ENCODE measurements around the gene PTPRQ.
A peak's percentile ranks its signal among the peaks of the same experiment; 100 is the strongest.

Gene PTPRQ

GRCh38 chr12:80681786-80682185 lies 237.8 kb downstream of the PTPRQ start:
- H3K27me3 ChIP-seq (ENCODE audit: insufficient read depth, low read length), result no peaks in the 10 kb centered on the region
- H3K4me3 ChIP-seq (ENCODE audit: low read length), result no peak overlapping the region
- peaks cover 24% of the 10 kb centered on the region for H3K4me1 ChIP-seq (ENCODE audit: insufficient read depth, low read length)
- 96% methylated on average over 3 of the region's 3 CpGs for WGBS
- H3K9ac ChIP-seq (ENCODE audit: low read depth, low read length), result no peak overlapping the region
- no peak overlapping the region for H3K27ac ChIP-seq (ENCODE audit: low read depth, low read length)
- no peaks in the 10 kb centered on the region for H3K36me3 ChIP-seq (ENCODE audit: insufficient read depth, low read length)
- H3K9me3 ChIP-seq (ENCODE audit: insufficient read depth, low read depth, low read length), result no peaks in the 10 kb centered on the region

- peak overlapping the region; percentile 90 for H3K27ac ChIP-seq (ENCODE audit: low read depth, low read length)
- 20% methylated on average over 7 of the region's 7 CpGs for WGBS
- H3K4me1 ChIP-seq (ENCODE audit: insufficient read depth, low read length), result peaks cover 24% of the 10 kb centered on the region
- no peaks in the 10 kb centered on the region for H3K27me3 ChIP-seq (ENCODE audit: insufficient read depth, low read length)
- peak overlapping the region; percentile 35 for H3K4me3 ChIP-seq (ENCODE audit: low read length)
- no peaks in the 10 kb centered on the region for H3K9me3 ChIP-seq (ENCODE audit: insufficient read depth, low read depth, low read length)
- no peaks in the 10 kb centered on the region for H3K36me3 ChIP-seq (ENCODE audit: insufficient read depth, low read length)
- peak overlapping the region; percentile 64 for H3K9ac ChIP-seq (ENCODE audit: low read depth, low read length)
Observed at GRCh38 chr12:80684077-80684495, 240.1 kb downstream of the PTPRQ start.

- Histone ChIP-seq H3K27me3 (ENCODE audit: insufficient read depth, low read length) (no peaks in the 10 kb centered on the region), H3K9me3 (ENCODE audit: insufficient read depth, low read depth, low read length) (no peaks in the 10 kb centered on the region), H3K9ac (ENCODE audit: low read depth, low read length) (no peak overlapping the region)
Observed at GRCh38 chr12:80690090-80690489, 246.1 kb downstream of the PTPRQ start.

GRCh38 chr12:80690513-80690912 lies 246.5 kb downstream of the PTPRQ start:
- H3K4me3 ChIP-seq (ENCODE audit: low read length), result no peak overlapping the region
- no peak overlapping the region for H3K27ac ChIP-seq (ENCODE audit: low read depth, low read length)
- H3K9ac ChIP-seq (ENCODE audit: low read depth, low read length), result no peak overlapping the region
- 86% methylated on average over 1 of the region's 2 CpGs for WGBS
- H3K27me3 ChIP-seq (ENCODE audit: insufficient read depth, low read length), result no peaks in the 10 kb centered on the region
- no peaks in the 10 kb centered on the region for H3K9me3 ChIP-seq (ENCODE audit: insufficient read depth, low read depth, low read length)
- H3K4me1 ChIP-seq (ENCODE audit: insufficient read depth, low read length), result peaks cover 2% of the 10 kb centered on the region; the same call in 1 of the 2 replicates
- H3K36me3 ChIP-seq (ENCODE audit: insufficient read depth, low read length), result no peaks in the 10 kb centered on the region

More at GRCh38 chr12:80690090-80690489, 246.1 kb downstream of the PTPRQ start:
- Histone ChIP-seq H3K4me3 (ENCODE audit: low read length) (no peak overlapping the region), H3K27ac (ENCODE audit: low read depth, low read length) (no peak overlapping the region), H3K36me3 (ENCODE audit: insufficient read depth, low read length) (no peaks in the 10 kb centered on the region), H3K4me1 (ENCODE audit: insufficient read depth, low read length) (peaks cover 6% of the 10 kb centered on the region; the same call in 1 of the 2 replicates)
- WGBS, result no CpG with 5 or more reads among the region's 1 CpG

GRCh38 chr12:80692114-80692513 lies 248.1 kb downstream of the PTPRQ start:
- 71% methylated on average over 1 of the region's 1 CpG for WGBS
- no peak overlapping the region for H3K4me3 ChIP-seq (ENCODE audit: low read length)
- H3K27ac ChIP-seq (ENCODE audit: low read depth, low read length), result no peak overlapping the region
- no peaks in the 10 kb centered on the region for H3K9me3 ChIP-seq (ENCODE audit: insufficient read depth, low read depth, low read length)
- no peaks in the 10 kb centered on the region for H3K36me3 ChIP-seq (ENCODE audit: insufficient read depth, low read length)
- H3K9ac ChIP-seq (ENCODE audit: low read depth, low read length), result no peak overlapping the region
- H3K4me1 ChIP-seq (ENCODE audit: insufficient read depth, low read length), result no peaks in the 10 kb centered on the region
- no peaks in the 10 kb centered on the region for H3K27me3 ChIP-seq (ENCODE audit: insufficient read depth, low read length)

- H3K4me3 ChIP-seq (ENCODE audit: low read length), result no peak overlapping the region
- H3K27ac ChIP-seq (ENCODE audit: low read depth, low read length), result no peak overlapping the region
- peaks cover 6% of the 10 kb centered on the region; the same call in 1 of the 2 replicates for H3K27me3 ChIP-seq (ENCODE audit: insufficient read depth, low read length)
- WGBS, result 88% methylated on average over 1 of the region's 2 CpGs
- H3K4me1 ChIP-seq (ENCODE audit: insufficient read depth, low read length), result no peaks in the 10 kb centered on the region
- H3K9me3 ChIP-seq (ENCODE audit: insufficient read depth, low read depth, low read length), result no peaks in the 10 kb centered on the region
- no peaks in the 10 kb centered on the region for H3K36me3 ChIP-seq (ENCODE audit: insufficient read depth, low read length)
- no peak overlapping the region for H3K9ac ChIP-seq (ENCODE audit: low read depth, low read length)
Observed at GRCh38 chr12:80697270-80697887, 253.3 kb downstream of the PTPRQ start.

GRCh38 chr12:80698256-80698655 lies 254.2 kb downstream of the PTPRQ start:
- Histone ChIP-seq H3K27ac (ENCODE audit: low read depth, low read length) (no peak overlapping the region), H3K4me3 (ENCODE audit: low read length) (no peak overlapping the region), H3K9ac (ENCODE audit: low read depth, low read length) (no peak overlapping the region), H3K4me1 (ENCODE audit: insufficient read depth, low read length) (peaks cover 8% of the 10 kb centered on the region), H3K9me3 (ENCODE audit: insufficient read depth, low read depth, low read length) (no peaks in the 10 kb centered on the region), H3K36me3 (ENCODE audit: insufficient read depth, low read length) (no peaks in the 10 kb centered on the region), H3K27me3 (ENCODE audit: insufficient read depth, low read length) (peaks cover 8% of the 10 kb centered on the region; the same call in 1 of the 2 replicates)
- 92% methylated on average over 6 of the region's 7 CpGs for WGBS

- Histone ChIP-seq H3K9ac (ENCODE audit: low read depth, low read length) (no peak overlapping the region), H3K4me1 (ENCODE audit: insufficient read depth, low read length) (peaks cover 10% of the 10 kb centered on the region), H3K4me3 (ENCODE audit: low read length) (no peak overlapping the region), H3K27ac (ENCODE audit: low read depth, low read length) (no peak overlapping the region), H3K27me3 (ENCODE audit: insufficient read depth, low read length) (peaks cover 10% of the 10 kb centered on the region; the same call in 1 of the 2 replicates), H3K9me3 (ENCODE audit: insufficient read depth, low read depth, low read length) (no peaks in the 10 kb centered on the region), H3K36me3 (ENCODE audit: insufficient read depth, low read length) (no peaks in the 10 kb centered on the region)
- WGBS, result 87% methylated on average over 7 of the region's 7 CpGs
Observed at GRCh38 chr12:80698847-80699542, 255.0 kb downstream of the PTPRQ start.

GRCh38 chr12:80700327-80700726 lies 256.3 kb downstream of the PTPRQ start:
- H3K27me3 ChIP-seq (ENCODE audit: insufficient read depth, low read length), result peaks cover 24% of the 10 kb centered on the region
- no peak overlapping the region for H3K9ac ChIP-seq (ENCODE audit: low read depth, low read length)
- 89% methylated on average over 2 of the region's 2 CpGs for WGBS
- no peak overlapping the region for H3K27ac ChIP-seq (ENCODE audit: low read depth, low read length)
- H3K4me3 ChIP-seq (ENCODE audit: low read length), result no peak overlapping the region
- peaks cover 11% of the 10 kb centered on the region for H3K4me1 ChIP-seq (ENCODE audit: insufficient read depth, low read length)
- H3K9me3 ChIP-seq (ENCODE audit: insufficient read depth, low read depth, low read length), result no peaks in the 10 kb centered on the region
- H3K36me3 ChIP-seq (ENCODE audit: insufficient read depth, low read length), result no peaks in the 10 kb centered on the region

GRCh38 chr12:80701388-80701787 lies 257.4 kb downstream of the PTPRQ start:
- WGBS, result 100% methylated on average over 1 of the region's 2 CpGs
- H3K27me3 ChIP-seq (ENCODE audit: insufficient read depth, low read length), result peaks cover 34% of the 10 kb centered on the region

GRCh38 chr12:80702889-80703805 lies 259.1 kb downstream of the PTPRQ start:
- Histone ChIP-seq H3K27ac (ENCODE audit: low read depth, low read length) (no peak overlapping the region), H3K36me3 (ENCODE audit: insufficient read depth, low read length) (no peaks in the 10 kb centered on the region), H3K9me3 (ENCODE audit: insufficient read depth, low read depth, low read length) (no peaks in the 10 kb centered on the region), H3K27me3 (ENCODE audit: insufficient read depth, low read length) (peaks cover 52% of the 10 kb centered on the region), H3K4me1 (ENCODE audit: insufficient read depth, low read length) (peaks cover 18% of the 10 kb centered on the region), H3K4me3 (ENCODE audit: low read length) (no peak overlapping the region), H3K9ac (ENCODE audit: low read depth, low read length) (no peak overlapping the region)
- WGBS, result 67% methylated on average over 11 of the region's 12 CpGs

More at GRCh38 chr12:80701388-80701787, 257.4 kb downstream of the PTPRQ start:
- Histone ChIP-seq H3K4me1 (ENCODE audit: insufficient read depth, low read length) (peaks cover 11% of the 10 kb centered on the region), H3K36me3 (ENCODE audit: insufficient read depth, low read length) (no peaks in the 10 kb centered on the region), H3K9ac (ENCODE audit: low read depth, low read length) (no peak overlapping the region), H3K27ac (ENCODE audit: low read depth, low read length) (no peak overlapping the region), H3K4me3 (ENCODE audit: low read length) (no peak overlapping the region), H3K9me3 (ENCODE audit: insufficient read depth, low read depth, low read length) (no peaks in the 10 kb centered on the region)
